SK-N-SH treated with all-trans-retinoic acid at 6 μM for 48 hours (cell line): Measurements from ENCODE around the gene OR2A25.

Source experiments
- ATAC-seq: fragments of 200-7000 bp; cut with Tn5 transposase; 3 replicates; pipeline ENCODE4 v1.9.1; 2020; ENCODE audit warnings: mild to moderate bottlenecking, moderate library complexity
- ARNTL ChIP-seq: fragments of 450-650 bp; formaldehyde crosslinking; IDR thresholded peaks from 2 replicates; pipeline ENCODE4 v1.5.0; 2020; ENCODE audit warnings: low read depth, mild to moderate bottlenecking, moderate library complexity, borderline replicate concordance
- CSDC2 ChIP-seq: fragments of 250-450 bp; sonication (Bioruptor Pico); IDR thresholded peaks from 2 replicates; pipeline ENCODE4 v1.5.0; 2020; ENCODE audit warnings: mild to moderate bottlenecking, moderate library complexity
- CSRNP3 ChIP-seq: fragments of 250-450 bp; sonication (Bioruptor Pico); IDR thresholded peaks from 2 replicates; pipeline ENCODE4 v1.5.1; 2021; ENCODE audit warnings: mild to moderate bottlenecking, moderate library complexity
- ESRRG ChIP-seq: fragments of 250-450 bp; sonication (Bioruptor Pico); IDR thresholded peaks from 2 replicates; pipeline ENCODE4 v1.6.1; 2021; ENCODE audit warnings: mild to moderate bottlenecking
- GLIS3 ChIP-seq: fragments of 250-450 bp; sonication (Bioruptor Pico); IDR thresholded peaks from 2 replicates; pipeline ENCODE4 v1.5.0; 2020; ENCODE audit warnings: mild to moderate bottlenecking, moderate library complexity
- ISL1 ChIP-seq: fragments of 250-450 bp; sonication (Bioruptor Pico); IDR thresholded peaks from 2 replicates; pipeline ENCODE4 v2.1.2; 2022; ENCODE audit warnings: mild to moderate bottlenecking, moderate library complexity
- OSR1 ChIP-seq: fragments of 250-450 bp; sonication (Bioruptor Pico); IDR thresholded peaks from 2 replicates; pipeline ENCODE4 v1.8.0; 2022; ENCODE audit warnings: moderate library complexity, mild to moderate bottlenecking, inconsistent platforms
- PATZ1 ChIP-seq: fragments of 250-450 bp; sonication (Bioruptor Pico); IDR thresholded peaks from 2 replicates; pipeline ENCODE4 v1.8.0; 2020; ENCODE audit warnings: mild to moderate bottlenecking, moderate library complexity, borderline replicate concordance
- POU6F1 ChIP-seq: fragments of 250-450 bp; sonication (Bioruptor Pico); IDR thresholded peaks from 2 replicates; pipeline ENCODE4 v1.8.0; 2021; ENCODE audit warnings: low read depth, mild to moderate bottlenecking, moderate library complexity, borderline replicate concordance
- PPARA ChIP-seq: fragments of 250-450 bp; sonication (Bioruptor Pico); IDR thresholded peaks from 2 replicates; pipeline ENCODE4 v1.5.0; 2020; ENCODE audit warnings: mild to moderate bottlenecking, borderline replicate concordance
- RARB ChIP-seq: fragments of 250-450 bp; sonication (Bioruptor Pico); IDR thresholded peaks from 2 replicates; pipeline ENCODE4 v1.8.0; 2021; ENCODE audit warnings: mild to moderate bottlenecking, moderate library complexity
- SNAI2 ChIP-seq: fragments of 250-450 bp; sonication (Bioruptor Pico); IDR thresholded peaks from 2 replicates; pipeline ENCODE4 v1.5.0; 2020; ENCODE audit warnings: mild to moderate bottlenecking, moderate library complexity
- TOX ChIP-seq: fragments of 250-450 bp; sonication (Bioruptor Pico); IDR thresholded peaks from 2 replicates; pipeline ENCODE4 v1.8.0; 2021; ENCODE audit warnings: mild to moderate bottlenecking, moderate library complexity, borderline replicate concordance
- ZC3H10 ChIP-seq: fragments of 250-450 bp; sonication (Bioruptor Pico); IDR thresholded peaks from 2 replicates; pipeline ENCODE4 v1.5.1; 2021; ENCODE audit warnings: mild to moderate bottlenecking, moderate library complexity
- ZFP3 ChIP-seq: fragments of 250-450 bp; sonication (Bioruptor Pico); IDR thresholded peaks from 2 replicates; pipeline ENCODE4 v1.5.0; 2020; ENCODE audit warnings: mild to moderate bottlenecking, moderate library complexity
- ZFP30 ChIP-seq: fragments of 450-650 bp; formaldehyde crosslinking; IDR thresholded peaks from 2 replicates; pipeline ENCODE4 v1.5.0; 2022; ENCODE audit warnings: mild to moderate bottlenecking, moderate library complexity
- ZNF565 ChIP-seq: fragments of 450-650 bp; formaldehyde crosslinking; conservative IDR thresholded peaks from 2 replicates; pipeline ENCODE4 v1.5.0; 2020; ENCODE audit warnings: low read depth, mild to moderate bottlenecking, moderate library complexity
- ZNF70 ChIP-seq: fragments of 450-650 bp; formaldehyde crosslinking; IDR thresholded peaks from 2 replicates; pipeline ENCODE4 v1.5.0; 2020; ENCODE audit warnings: mild to moderate bottlenecking, moderate library complexity
- ZNF8 ChIP-seq: fragments of 450-650 bp; formaldehyde crosslinking; IDR thresholded peaks from 2 replicates; pipeline ENCODE4 v1.5.0; 2020; ENCODE audit warnings: mild to moderate bottlenecking, moderate library complexity

OR2A25 gene

GRCh38 chr7:144113651-144114050 is 44.0 kb downstream of the OR2A25 start:
- TF ChIP-seq ZNF8 (CRISPR knock-in tag) (no peak), CSDC2 (CRISPR knock-in tag) (no peak), TOX (no peak), OSR1 (CRISPR knock-in tag) (no peak), POU6F1 (no peak), ZFP30 (CRISPR knock-in tag) (no peak), SNAI2 (no peak), ZNF565 (CRISPR knock-in tag) (no peak), GLIS3 (no peak), ZNF70 (CRISPR knock-in tag) (no peak)
- ATAC-seq: no peak

GRCh38 chr7:144118341-144118740 is 48.7 kb downstream of the OR2A25 start:
- ATAC-seq: no peak

GRCh38 chr7:144122876-144123275 is 53.3 kb downstream of the OR2A25 start, which contains the start of gene OR2A14:
TSS of gene OR2A14 (plus strand) at chr7:144123176. CDS start at chr7:144129113, 5,937 bp downstream.
- no peak for ATAC-seq
- no peak for TF ChIP-seq ZFP3 (CRISPR knock-in tag)

More at GRCh38 chr7:144118341-144118740, 48.7 kb downstream of the OR2A25 start:
- TF ChIP-seq CSRNP3 (CRISPR knock-in tag) (no peak), SNAI2 (no peak), ZFP3 (CRISPR knock-in tag) (no peak), RARB (no peak), PPARA (CRISPR knock-in tag) (no peak), ARNTL (CRISPR knock-in tag) (no peak), ZFP30 (CRISPR knock-in tag) (no peak), TOX (no peak), PATZ1 (CRISPR knock-in tag) (no peak), ISL1 (CRISPR knock-in tag) (no peak), ZNF70 (CRISPR knock-in tag) (no peak), ZNF565 (CRISPR knock-in tag) (no peak), ZC3H10 (CRISPR knock-in tag) (no peak), ESRRG (CRISPR knock-in tag) (no peak), ZNF8 (CRISPR knock-in tag) (no peak)
